ENCODE data around the gene MMP14. TPM values are rescaled to one million over a fixed set of nuclear protein-coding genes. Genes with fewer than 3 reads are reported as not detected.
A peak's percentile ranks its signal among the peaks of the same experiment; 100 is the strongest.

The MMP14 gene
- total and polyA plus RNA-seq, 2 of the 13 experiments (the other 11 are each of a cell fraction or from before 2014, with no cell fraction given): 5.2 to 9.8 TPM

- DNase-seq (ENCODE audit: low spot score): peak; percentile 82
- H3K27ac ChIP-seq (ENCODE audit: extremely low read length, insufficient read depth, low read length): no peak overlapping the region
- no peaks in the 10 kb centered on the region for H3K9me3 ChIP-seq (ENCODE audit: low read length)
- H3K27me3 ChIP-seq (ENCODE audit: control insufficient read depth in 1 of 2, insufficient read depth in 2 of 2, low read length in 2 of 2): peaks cover 0 to 3% of the 10 kb centered on the region in 2 experiments; a peak in 1 of 5 replicates
- peak overlapping the region; percentile 89 for H3K4me2 ChIP-seq (ENCODE audit: low read depth, low read length)
- ATAC-seq: peak; percentile 57
- no TSS peak for BruUV-seq (replicated peaks)
- in situ Hi-C loops (cut with HindIII; ENCODE audit: extremely low pct_ligation_motif_present, low pct_unique_long_range_greater_than_20kb) (no loop called here), intact Hi-C loops (cut with micrococcal nuclease; ENCODE audit: unreplicated experiment) (loop anchor here (1.0 to 5.0 kb wide), 2 partner anchors 42 to 247 kb away; no protein-coding TSS in a partner anchor)
- no peaks in the 10 kb centered on the region for H3K79me2 ChIP-seq (ENCODE audit: insufficient read depth, low read length)
- POLR2A ChIA-PET: interaction anchor here (0.5 to 3.5 kb wide), 24 partner anchors 8 to 575 kb away, joined by 3 to 29 read pairs (median 3); partner anchors contain the start of genes ABHD4, ACIN1, C14orf119 and MRPL52
- peak overlapping the region; percentile 18 for H3K9ac ChIP-seq (ENCODE audit: insufficient read depth, low read depth, low read length)
- CTCF ChIA-PET (ENCODE audit: low intra/inter-chr PET ratio, low total read pairs): interaction anchor here (1.1 to 6.1 kb wide), 3 partner anchors 34 to 262 kb away, joined by 3 to 141 read pairs (median 8); no protein-coding TSS in a partner anchor
- peak overlapping the region; percentile 32 for H2AFZ ChIP-seq (ENCODE audit: low read length)
- WGBS (ENCODE audit: low lambda C conversion rate): 2% methylated on average over 10 of the region's 10 CpGs
- peak overlapping the region; percentile 38 to 69 (median 49) for H3K4me3 ChIP-seq (replicated peaks in 1 of 3; ENCODE audit: insufficient read depth in 1 of 3, low read depth in 2 of 3, low read length in 3 of 3)
- no peak for FAIRE-seq
- no peaks in the 10 kb centered on the region for H3K36me3 ChIP-seq (replicated peaks in 1 of 2; ENCODE audit: control insufficient read depth in 1 of 2, insufficient read depth in 2 of 2, low read length in 2 of 2)
- H4K20me1 ChIP-seq (ENCODE audit: insufficient read depth, low read length): no peaks in the 10 kb centered on the region
- H3K4me1 ChIP-seq (ENCODE audit: insufficient read depth, low read length): peaks cover 76% of the 10 kb centered on the region
- TF ChIP-seq ZNF558 (CRISPR knock-in tag; IDR thresholded peaks at IDR 0.05; ENCODE audit: borderline replicate concordance): no peak
- TF ChIP-seq CENPT (CRISPR knock-in tag; IDR thresholded peaks at IDR 0.05; ENCODE audit: low read depth): no peak
- TF ChIP-seq ZNF674 (CRISPR knock-in tag; IDR thresholded peaks at IDR 0.05; ENCODE audit: low read depth): no peak
- no peak for TF ChIP-seq ZNF709 (CRISPR knock-in tag; IDR thresholded peaks at IDR 0.05)
- TF ChIP-seq BRD4 (CRISPR knock-in tag; IDR thresholded peaks at IDR 0.05): no peak
- no peak for TF ChIP-seq PHF8 (CRISPR knock-in tag; IDR thresholded peaks at IDR 0.05)
- peak; percentile 56; the same call in 1 of the 2 replicates for TF ChIP-seq FOXM1 (CRISPR knock-in tag; IDR thresholded peaks at IDR 0.05)
- TF ChIP-seq USF2 (IDR thresholded peaks at IDR 0.05; ENCODE audit: low read depth, low read length): no peak
- no peak for TF ChIP-seq USF2 (CRISPR knock-in tag; IDR thresholded peaks at IDR 0.05; ENCODE audit: borderline replicate concordance)
- TF ChIP-seq ZNF609 (CRISPR knock-in tag; IDR thresholded peaks at IDR 0.05; ENCODE audit: borderline replicate concordance): no peak
- peak; percentile 39; the same call in 1 of the 2 replicates for TF ChIP-seq ZNF619 (CRISPR knock-in tag; IDR thresholded peaks at IDR 0.05)
- 0 out of 2 replicates have a peak, but pooled peaks have one; percentile 28 for TF ChIP-seq KLF6 (CRISPR knock-in tag; IDR thresholded peaks at IDR 0.05)
- no peak for TF ChIP-seq ZNF33B (CRISPR knock-in tag; IDR thresholded peaks at IDR 0.05)
- TF ChIP-seq HMGXB4 (CRISPR knock-in tag; IDR thresholded peaks at IDR 0.05; ENCODE audit: borderline replicate concordance in 1 of 2, low read depth in 1 of 2): no peak
These were observed 17.0 kb upstream of the MMP14 start for GRCh38 chr14:22819151-22819988.
